HG03175 (cell line): ENCODE data around the gene WFIKKN1.

Experiments
- ATAC-seq: cut with Tn5 transposase; IDR thresholded peaks from one replicate; pipeline ENCODE4 v1.9.1; 2021; ENCODE audit warnings: mild to moderate bottlenecking, moderate library complexity; ENCODE audit not compliant: unreplicated experiment

The WFIKKN1 gene

GRCh38 chr16:630815-631405 is at the start of gene WFIKKN1:
TSS of gene WFIKKN1 (plus strand) at chr16:630985. CDS start at chr16:631254, 269 bp downstream.
- ATAC-seq, result no peak

DNA sequence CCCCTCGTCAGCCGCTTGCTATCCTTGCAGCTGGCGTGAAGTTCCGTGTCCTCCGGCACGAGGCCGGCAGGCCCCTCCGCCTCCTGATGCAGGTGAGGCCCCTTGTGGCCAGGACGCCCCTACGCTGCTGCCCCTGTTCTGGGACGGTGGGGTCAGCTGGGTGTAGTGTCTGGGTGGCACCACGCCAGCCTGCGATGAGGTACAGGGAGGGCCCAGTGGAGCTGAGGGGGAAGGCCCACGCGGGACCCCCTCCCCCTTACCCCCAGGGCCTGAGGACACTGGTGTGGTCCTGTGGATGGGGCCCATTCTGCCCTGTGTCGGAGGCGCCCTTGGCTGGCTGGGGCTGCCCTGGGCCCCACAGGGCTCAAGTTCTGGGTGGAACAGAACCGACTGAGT is 48.6 kb upstream of the WFIKKN1 start:
- no peak for ATAC-seq

DNA sequence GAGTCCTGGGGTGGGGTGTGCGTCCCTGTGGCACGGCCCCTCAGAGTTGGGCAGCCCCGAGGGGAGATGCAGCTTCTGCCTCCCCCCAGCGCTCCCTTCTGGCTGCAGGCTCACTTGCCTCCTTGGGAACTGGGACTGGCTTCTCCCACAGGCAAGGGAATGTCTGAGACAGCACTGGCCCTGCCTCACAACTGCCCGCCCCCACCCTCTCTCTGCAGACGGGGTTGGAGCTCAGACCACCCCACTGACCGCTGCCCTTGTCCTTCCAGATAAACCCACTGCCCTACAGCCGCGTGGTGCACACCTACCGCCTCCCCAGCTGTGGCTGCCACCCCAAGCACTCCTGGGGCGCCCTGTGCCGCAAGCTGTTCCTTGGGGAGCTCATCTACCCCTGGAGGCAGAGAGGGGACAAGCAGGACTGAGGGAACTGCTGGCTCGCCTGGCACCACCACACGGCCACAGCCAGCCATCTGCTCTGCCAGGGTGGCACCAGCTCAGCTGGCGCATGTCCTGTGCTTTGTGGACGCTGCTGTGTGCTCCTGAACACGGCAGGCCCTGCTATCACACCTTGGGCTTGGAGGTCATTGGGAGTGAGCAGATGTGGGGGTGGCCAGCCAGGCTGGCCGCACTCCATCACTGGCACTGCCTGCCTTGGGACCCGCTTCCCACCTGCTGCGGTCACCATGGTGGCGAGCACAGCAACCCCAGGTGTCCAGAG is 48.0 kb upstream of the WFIKKN1 start:
- ATAC-seq, result no peak

- no peak for ATAC-seq
Measured at GRCh38 chr16:583470-583814, 47.3 kb upstream of the WFIKKN1 start.

DNA sequence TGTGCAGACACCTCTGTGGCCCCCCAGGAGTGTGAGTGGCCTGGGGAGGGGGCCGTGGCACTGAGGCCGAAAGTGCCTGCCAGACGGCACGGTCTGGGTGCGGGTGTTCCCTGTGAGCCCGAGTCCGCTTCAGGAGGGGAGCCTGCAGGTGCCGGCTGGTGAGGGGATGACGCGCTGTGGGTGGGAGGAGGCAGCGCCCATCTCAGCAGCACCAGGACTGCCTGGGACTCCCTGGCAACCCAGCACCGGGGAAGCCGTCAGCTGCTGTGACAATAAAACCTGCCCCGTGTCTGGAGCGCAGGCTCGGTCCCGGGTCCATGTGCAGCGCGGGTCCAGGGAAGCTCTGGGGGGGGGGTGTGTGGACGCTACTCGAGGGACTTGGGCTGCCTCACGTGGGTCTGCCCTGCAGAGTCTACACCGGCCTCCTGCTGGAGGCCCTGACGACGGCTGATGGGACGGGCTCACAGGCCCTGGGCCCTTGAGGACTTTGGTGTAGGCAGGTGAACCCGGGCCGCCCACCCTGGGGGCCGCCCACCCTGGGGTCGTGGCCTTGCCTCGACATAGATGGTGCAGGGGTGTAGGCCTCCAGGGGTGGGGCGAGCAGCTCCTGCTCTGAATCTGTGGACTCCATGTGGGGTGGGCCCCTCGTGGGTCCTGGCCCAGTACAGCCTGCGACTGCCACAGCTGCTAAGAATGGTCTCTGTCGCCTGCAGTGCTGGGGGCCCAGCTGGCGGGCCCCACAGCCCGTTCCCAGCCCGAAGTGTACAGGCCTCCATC is 46.8 kb upstream of the WFIKKN1 start:
- no peak for ATAC-seq

GRCh38 chr16:585351-585750 is 45.4 kb upstream of the WFIKKN1 start:
- ATAC-seq, result no peak

DNA sequence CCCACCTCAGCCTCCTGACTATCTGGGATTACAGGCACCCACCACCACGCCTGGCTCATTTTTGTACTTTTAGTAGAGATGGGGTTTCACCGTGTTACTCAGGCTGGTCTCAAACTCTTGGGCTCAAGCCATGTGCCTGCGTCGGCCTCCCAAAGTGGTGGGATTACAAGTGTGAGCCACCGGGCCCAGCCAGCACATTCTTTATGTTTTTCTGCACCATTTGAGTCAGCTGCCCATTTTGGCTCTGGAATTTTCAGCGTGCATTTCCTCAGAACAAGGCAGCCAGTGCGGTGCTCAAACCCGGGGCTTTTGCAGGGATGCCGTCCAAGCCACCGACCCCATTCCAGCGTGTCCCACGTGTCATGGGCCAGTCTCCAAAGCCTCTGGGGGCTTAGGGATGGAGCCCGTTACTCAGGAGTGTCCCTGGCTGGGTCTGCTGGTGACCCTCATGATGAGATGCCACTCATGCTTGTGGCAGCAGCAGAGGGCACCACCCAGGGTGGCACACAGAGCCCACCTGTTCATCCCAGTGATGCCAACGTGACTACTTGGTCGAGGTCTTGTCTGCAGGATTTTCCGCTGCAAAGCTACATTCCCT is 44.6 kb upstream of the WFIKKN1 start:
- no peak for ATAC-seq

- ATAC-seq, result no peak
Measured at GRCh38 chr16:586645-587590, 43.9 kb upstream of the WFIKKN1 start.

- peak; percentile 7 for ATAC-seq
Measured at GRCh38 chr16:588639-588888, 42.2 kb upstream of the WFIKKN1 start.

GRCh38 chr16:588889-589657 is 41.7 kb upstream of the WFIKKN1 start:
- peak; percentile 75 for ATAC-seq

- ATAC-seq, result peak; percentile 77
Measured at GRCh38 chr16:589658-590187, 41.1 kb upstream of the WFIKKN1 start, which contains the start of gene RAB40C. TSS of gene RAB40C (plus strand) at chr16:590066. CDS start at chr16:590292, 226 bp downstream.

- ATAC-seq, result no peak
Measured at GRCh38 chr16:590188-590814, 40.5 kb upstream of the WFIKKN1 start.

DNA sequence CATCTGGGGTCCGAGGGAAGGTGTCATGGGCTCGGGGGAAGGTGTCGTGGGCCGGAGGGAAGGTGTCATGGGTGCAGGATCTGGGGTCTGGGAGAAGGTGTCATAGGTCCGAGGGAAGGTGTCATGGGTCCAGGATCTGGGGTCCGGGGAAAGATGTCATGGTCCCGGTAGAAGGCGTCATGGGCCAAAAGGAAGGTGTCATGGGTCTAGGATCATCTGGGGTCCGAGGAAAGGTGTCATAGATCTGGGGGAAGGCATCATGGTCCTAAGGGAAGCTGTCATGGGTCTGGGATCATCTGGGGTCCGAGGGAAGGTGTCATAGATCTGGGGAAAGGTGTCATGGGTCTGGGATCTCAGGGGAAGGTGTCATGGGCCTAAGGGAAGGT is 40.0 kb upstream of the WFIKKN1 start:
- ATAC-seq, result no peak

GRCh38 chr16:591231-591630 is 39.6 kb upstream of the WFIKKN1 start:
- no peak for ATAC-seq

- no peak for ATAC-seq
Measured at GRCh38 chr16:591892-592517, 38.8 kb upstream of the WFIKKN1 start.

- no peak for ATAC-seq
Measured at GRCh38 chr16:592518-593306, 38.1 kb upstream of the WFIKKN1 start.

- no peak for ATAC-seq
Measured at GRCh38 chr16:593406-593805, 37.4 kb upstream of the WFIKKN1 start.

- no peak for ATAC-seq
Measured at GRCh38 chr16:593807-594206, 37.0 kb upstream of the WFIKKN1 start.
